Activated T-helper 17 cell treated with anti-CD3 and anti-CD28 coated beads, Interleukin-2, amount 50 U/mL, for 72 hours (primary cell): ENCODE data around the gene MAST4. TPM values are rescaled to one million over a fixed set of nuclear protein-coding genes. Genes with fewer than 3 reads are reported as not detected.

Source experiments
- ATAC-seq: fragments of 150-1000 bp; cut with Tn5 transposase; replicated peaks from 2 replicates; pipeline ENCODE4 v1.10.0; 2021; ENCODE audit warnings: mild to moderate bottlenecking, moderate library complexity
- H3K27ac Mint-ChIP-seq: one replicate; pipeline ENCODE4 v1.8.0; 2022; ENCODE audit warnings: mixed read lengths
- H3K27me3 Mint-ChIP-seq: one replicate; pipeline ENCODE4 v1.8.0; 2022; ENCODE audit warnings: mixed read lengths
- H3K36me3 Mint-ChIP-seq: one replicate; pipeline ENCODE4 v1.8.0; 2022; ENCODE audit warnings: low read depth, mild to moderate bottlenecking, mixed read lengths
- H3K4me1 Mint-ChIP-seq: one replicate; pipeline ENCODE4 v1.8.0; 2022; ENCODE audit warnings: mixed read lengths
- H3K4me3 Mint-ChIP-seq: one replicate; pipeline ENCODE4 v1.8.0; 2022; ENCODE audit warnings: mild to moderate bottlenecking, mixed read lengths
- H3K9me3 Mint-ChIP-seq: one replicate; pipeline ENCODE4 v1.8.0; 2022; ENCODE audit warnings: mixed read lengths
- total RNA-seq, 2 donors: library from RNA; stranded (reverse); gene quantifications; one replicate each; pipeline ENCODE4 v1.2.3, GENCODE V29; 2022

The MAST4 gene
- total RNA-seq, 2 donors from 2014 or later: 42.1 to 103 TPM

- no peaks in the 10 kb centered on the region for H3K36me3 Mint-ChIP-seq
- H3K4me1 Mint-ChIP-seq: no peaks in the 10 kb centered on the region
- no peak overlapping the region for H3K27ac Mint-ChIP-seq
- H3K27me3 Mint-ChIP-seq: no peaks in the 10 kb centered on the region
- H3K9me3 Mint-ChIP-seq: no peaks in the 10 kb centered on the region
- no peak for ATAC-seq
- H3K4me3 Mint-ChIP-seq: no peak overlapping the region
Observed at GRCh38 chr5:66981266-66982055, 385.3 kb downstream of the MAST4 start.

GRCh38 chr5:66982056-66982387 lies 385.8 kb downstream of the MAST4 start:
- Mint-ChIP-seq H3K36me3 (no peaks in the 10 kb centered on the region), H3K4me1 (no peaks in the 10 kb centered on the region), H3K9me3 (no peaks in the 10 kb centered on the region), H3K27me3 (no peaks in the 10 kb centered on the region), H3K4me3 (no peak overlapping the region), H3K27ac (no peak overlapping the region)
- no peak for ATAC-seq

- H3K4me1 Mint-ChIP-seq: no peaks in the 10 kb centered on the region
- ATAC-seq: no peak
- H3K27ac Mint-ChIP-seq: no peak overlapping the region
- no peaks in the 10 kb centered on the region for H3K36me3 Mint-ChIP-seq
- no peaks in the 10 kb centered on the region for H3K27me3 Mint-ChIP-seq
- H3K9me3 Mint-ChIP-seq: no peaks in the 10 kb centered on the region
- no peak overlapping the region for H3K4me3 Mint-ChIP-seq
Observed at GRCh38 chr5:66982470-66982869, 386.3 kb downstream of the MAST4 start.

- Mint-ChIP-seq H3K36me3 (no peaks in the 10 kb centered on the region), H3K27ac (no peak overlapping the region), H3K27me3 (no peaks in the 10 kb centered on the region), H3K9me3 (no peaks in the 10 kb centered on the region), H3K4me3 (no peak overlapping the region), H3K4me1 (peaks cover 5% of the 10 kb centered on the region)
- no peak for ATAC-seq
Observed at GRCh38 chr5:66985417-66985816, 389.2 kb downstream of the MAST4 start.

GRCh38 chr5:66986009-66986408 lies 389.8 kb downstream of the MAST4 start:
- Mint-ChIP-seq H3K4me1 (peaks cover 5% of the 10 kb centered on the region), H3K27me3 (no peaks in the 10 kb centered on the region), H3K9me3 (no peaks in the 10 kb centered on the region)

GRCh38 chr5:66986534-66986933 lies 390.3 kb downstream of the MAST4 start:
- no peaks in the 10 kb centered on the region for H3K9me3 Mint-ChIP-seq
- no peak for ATAC-seq
- no peaks in the 10 kb centered on the region for H3K36me3 Mint-ChIP-seq
- H3K27me3 Mint-ChIP-seq: no peaks in the 10 kb centered on the region
- peaks cover 5% of the 10 kb centered on the region for H3K4me1 Mint-ChIP-seq
- H3K4me3 Mint-ChIP-seq: no peak overlapping the region
- H3K27ac Mint-ChIP-seq: no peak overlapping the region

More at GRCh38 chr5:66986009-66986408, 389.8 kb downstream of the MAST4 start:
- ATAC-seq: no peak
- Mint-ChIP-seq H3K4me3 (no peak overlapping the region), H3K36me3 (no peaks in the 10 kb centered on the region), H3K27ac (no peak overlapping the region)

GRCh38 chr5:66987126-66987525 lies 390.9 kb downstream of the MAST4 start:
- Mint-ChIP-seq H3K27ac (no peak overlapping the region), H3K27me3 (no peaks in the 10 kb centered on the region), H3K4me1 (peaks cover 5% of the 10 kb centered on the region), H3K4me3 (no peak overlapping the region), H3K36me3 (no peaks in the 10 kb centered on the region), H3K9me3 (no peaks in the 10 kb centered on the region)
- peak; percentile 48 for ATAC-seq

- Mint-ChIP-seq H3K27ac (no peak overlapping the region), H3K4me1 (peaks cover 5% of the 10 kb centered on the region), H3K36me3 (no peaks in the 10 kb centered on the region), H3K4me3 (no peak overlapping the region), H3K9me3 (no peaks in the 10 kb centered on the region), H3K27me3 (no peaks in the 10 kb centered on the region)
- ATAC-seq: no peak
Observed at GRCh38 chr5:66987540-66987939, 391.3 kb downstream of the MAST4 start.

GRCh38 chr5:66987949-66988838 lies 392.0 kb downstream of the MAST4 start:
- H3K9me3 Mint-ChIP-seq: no peaks in the 10 kb centered on the region
- no peak overlapping the region for H3K4me3 Mint-ChIP-seq
- H3K36me3 Mint-ChIP-seq: no peaks in the 10 kb centered on the region
- no peak overlapping the region for H3K27ac Mint-ChIP-seq
- peak; percentile 61 for ATAC-seq
- no peaks in the 10 kb centered on the region for H3K27me3 Mint-ChIP-seq
- peaks cover 5% of the 10 kb centered on the region for H3K4me1 Mint-ChIP-seq

GRCh38 chr5:66989286-66989685 lies 393.1 kb downstream of the MAST4 start:
- ATAC-seq: no peak
- H3K4me3 Mint-ChIP-seq: no peak overlapping the region

GRCh38 chr5:66989781-66990180 lies 393.6 kb downstream of the MAST4 start:
- ATAC-seq: no peak

More at GRCh38 chr5:66989286-66989685, 393.1 kb downstream of the MAST4 start:
- Mint-ChIP-seq H3K9me3 (no peaks in the 10 kb centered on the region), H3K27me3 (no peaks in the 10 kb centered on the region), H3K36me3 (no peaks in the 10 kb centered on the region), H3K4me1 (peaks cover 5% of the 10 kb centered on the region), H3K27ac (no peak overlapping the region)

GRCh38 chr5:66991746-66992145 lies 395.6 kb downstream of the MAST4 start:
- H3K36me3 Mint-ChIP-seq: no peaks in the 10 kb centered on the region
- no peak overlapping the region for H3K27ac Mint-ChIP-seq
- H3K27me3 Mint-ChIP-seq: no peaks in the 10 kb centered on the region
- peaks cover 5% of the 10 kb centered on the region for H3K4me1 Mint-ChIP-seq
- no peak for ATAC-seq
- H3K9me3 Mint-ChIP-seq: no peaks in the 10 kb centered on the region
- H3K4me3 Mint-ChIP-seq: no peak overlapping the region

More at GRCh38 chr5:66989781-66990180, 393.6 kb downstream of the MAST4 start:
- Mint-ChIP-seq H3K27me3 (no peaks in the 10 kb centered on the region), H3K36me3 (no peaks in the 10 kb centered on the region), H3K9me3 (no peaks in the 10 kb centered on the region), H3K27ac (no peak overlapping the region), H3K4me3 (no peak overlapping the region), H3K4me1 (peaks cover 5% of the 10 kb centered on the region)

- Mint-ChIP-seq H3K9me3 (no peaks in the 10 kb centered on the region), H3K27ac (no peak overlapping the region), H3K27me3 (no peaks in the 10 kb centered on the region), H3K36me3 (no peaks in the 10 kb centered on the region), H3K4me3 (no peak overlapping the region), H3K4me1 (peaks cover 5% of the 10 kb centered on the region)
- ATAC-seq: no peak
Observed at GRCh38 chr5:66992547-66992946, 396.4 kb downstream of the MAST4 start.

- Mint-ChIP-seq H3K4me1 (no peaks in the 10 kb centered on the region), H3K9me3 (no peaks in the 10 kb centered on the region), H3K27me3 (no peaks in the 10 kb centered on the region), H3K4me3 (no peak overlapping the region), H3K27ac (no peak overlapping the region), H3K36me3 (no peaks in the 10 kb centered on the region)
- no peak for ATAC-seq
Observed at GRCh38 chr5:66993448-66993847, 397.3 kb downstream of the MAST4 start.

GRCh38 chr5:66993882-66994281 lies 397.7 kb downstream of the MAST4 start:
- Mint-ChIP-seq H3K27ac (no peak overlapping the region), H3K9me3 (no peaks in the 10 kb centered on the region)
- no peak for ATAC-seq

More at GRCh38 chr5:66993882-66994281, 397.7 kb downstream of the MAST4 start:
- no peaks in the 10 kb centered on the region for H3K4me1 Mint-ChIP-seq
- no peaks in the 10 kb centered on the region for H3K27me3 Mint-ChIP-seq
- H3K4me3 Mint-ChIP-seq: no peak overlapping the region
- H3K36me3 Mint-ChIP-seq: no peaks in the 10 kb centered on the region
